ENCODE data around the gene TFPI.

Gene TFPI

DNA sequence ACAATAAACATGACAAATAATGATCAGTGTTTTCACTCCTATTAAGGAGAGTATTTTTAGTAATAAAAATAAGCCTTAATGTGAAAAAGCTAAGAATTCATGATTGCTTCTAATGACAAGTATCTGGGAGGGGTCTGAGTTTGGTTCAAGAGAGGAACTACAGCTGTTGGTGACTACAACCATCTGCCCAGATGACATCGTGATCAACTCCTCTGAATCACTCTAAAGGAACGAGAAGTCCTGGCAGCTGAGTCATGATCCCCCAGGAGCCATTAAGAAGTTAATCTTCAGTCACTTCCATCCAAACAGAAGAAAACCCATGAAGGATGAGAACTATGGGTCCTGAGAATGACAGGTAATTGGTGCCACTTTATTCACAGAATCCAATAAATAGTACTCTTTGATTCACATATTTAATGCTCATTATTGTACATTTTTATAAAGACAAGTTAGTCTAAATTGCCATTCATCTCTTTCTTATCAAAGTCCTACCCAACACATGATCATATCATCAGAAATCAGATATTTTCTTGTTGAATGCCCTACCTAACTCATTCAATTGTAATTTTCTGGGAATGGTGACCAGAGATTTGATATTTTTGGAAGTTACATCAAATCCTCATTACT, 6.8 kb downstream of the TFPI start:
- TF ChIP-seq LEF1 (IDR thresholded peaks at IDR 0.05; ENCODE audit: borderline replicate concordance) = no peak
- CTCF ChIA-PET = interaction anchor here (1.5 kb wide), 1 partner anchor 47 kb away, joined by 3 read pairs; no protein-coding TSS in a partner anchor
- no peak for DNase-seq (ENCODE audit: extremely low spot score)
- POLR2A ChIA-PET = interaction anchor here (0.8 kb wide), 1 partner anchor 48 kb away, joined by 3 read pairs; no protein-coding TSS in a partner anchor

DNA sequence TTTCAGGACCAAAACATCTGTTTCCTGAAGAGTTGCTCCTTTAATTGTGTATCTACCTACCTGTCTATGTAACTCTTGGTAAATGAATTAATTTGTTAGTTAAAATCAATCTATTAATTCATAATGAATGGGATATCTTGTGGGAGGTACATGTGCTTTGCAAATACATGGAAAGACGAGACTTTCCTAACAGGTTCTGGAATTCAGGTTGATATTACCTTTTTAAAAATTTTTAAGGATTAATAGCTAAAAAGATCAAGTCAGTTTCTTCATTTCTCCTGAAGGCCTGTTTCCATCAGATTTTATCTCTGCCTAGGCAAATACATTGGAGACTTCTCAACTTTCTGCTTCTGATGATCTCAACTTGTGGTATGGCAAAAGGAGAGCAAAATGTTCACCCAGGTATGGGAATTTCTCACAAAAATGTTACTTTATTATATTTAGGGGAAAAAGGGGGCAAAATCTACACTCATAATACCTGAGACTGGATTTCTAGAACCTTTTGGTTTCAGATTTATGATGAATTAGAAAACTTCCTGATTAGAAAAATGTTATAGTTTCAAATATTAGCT, 7.4 kb downstream of the TFPI start:
- ChIA-PET POLR2A (interaction anchor here (0.8 kb wide), 1 partner anchor 47 kb away, joined by 3 read pairs; no protein-coding TSS in a partner anchor), CTCF (interaction anchor here (1.5 kb wide), 1 partner anchor 47 kb away, joined by 3 read pairs; no protein-coding TSS in a partner anchor)
- DNase-seq (ENCODE audit: extremely low spot score) = no peak
- TF ChIP-seq ELF4 (IDR thresholded peaks at IDR 0.05) (no peak), LEF1 (IDR thresholded peaks at IDR 0.05; ENCODE audit: borderline replicate concordance) (no peak), ZNF384 (IDR thresholded peaks at IDR 0.05) (no peak), TARDBP (IDR thresholded peaks at IDR 0.05) (no peak), ARNT (IDR thresholded peaks at IDR 0.05) (no peak), BHLHE40 (IDR thresholded peaks at IDR 0.05; ENCODE audit: borderline replicate concordance) (no peak), FOXK2 (IDR thresholded peaks at IDR 0.05) (no peak), NFRKB (IDR thresholded peaks at IDR 0.05) (no peak), SUZ12 (IDR thresholded peaks at IDR 0.05) (no peak), L3MBTL2 (conservative IDR thresholded peaks at IDR 0.05) (no peak), CTBP1 (IDR thresholded peaks at IDR 0.05; ENCODE audit: borderline replicate concordance) (no peak), FOXM1 (IDR thresholded peaks at IDR 0.05; ENCODE audit: borderline replicate concordance) (no peak)
- TF ChIP-seq, protein P1, sequence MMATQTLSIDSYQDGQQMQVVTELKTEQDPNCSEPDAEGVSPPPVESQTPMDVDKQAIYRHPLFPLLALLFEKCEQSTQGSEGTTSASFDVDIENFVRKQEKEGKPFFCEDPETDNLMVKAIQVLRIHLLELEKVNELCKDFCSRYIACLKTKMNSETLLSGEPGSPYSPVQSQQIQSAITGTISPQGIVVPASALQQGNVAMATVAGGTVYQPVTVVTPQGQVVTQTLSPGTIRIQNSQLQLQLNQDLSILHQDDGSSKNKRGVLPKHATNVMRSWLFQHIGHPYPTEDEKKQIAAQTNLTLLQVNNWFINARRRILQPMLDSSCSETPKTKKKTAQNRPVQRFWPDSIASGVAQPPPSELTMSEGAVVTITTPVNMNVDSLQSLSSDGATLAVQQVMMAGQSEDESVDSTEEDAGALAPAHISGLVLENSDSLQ (IDR thresholded peaks at IDR 0.05) = no peak

DNA sequence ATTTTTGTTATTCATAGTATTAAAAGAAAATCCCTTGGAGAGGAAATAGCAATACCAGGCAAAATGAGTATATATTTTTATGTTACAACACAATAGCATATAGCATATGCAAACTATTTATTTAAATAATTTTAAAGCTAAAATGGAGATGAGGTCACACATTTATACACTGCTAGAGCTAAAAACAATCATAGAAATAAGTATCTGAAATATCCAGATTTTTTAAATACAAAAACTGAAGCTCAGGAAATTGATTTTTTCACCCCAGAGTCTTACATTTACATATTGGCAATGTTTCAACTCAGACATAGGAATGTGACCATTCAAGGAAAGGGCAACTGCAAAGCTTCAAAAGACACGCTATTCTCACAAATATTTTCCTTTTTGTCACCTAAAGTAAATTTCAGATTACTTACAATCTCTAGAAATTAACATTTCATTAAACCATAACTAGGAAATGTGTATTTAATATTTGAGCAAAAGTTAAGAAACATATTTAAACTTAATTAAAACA, 8.9 kb downstream of the TFPI start:
- no peak for TF ChIP-seq CTBP1 (IDR thresholded peaks at IDR 0.05; ENCODE audit: borderline replicate concordance)
- no peak for TF ChIP-seq HDGF (IDR thresholded peaks at IDR 0.05; ENCODE audit: borderline replicate concordance)
- no peak for TF ChIP-seq L3MBTL2 (conservative IDR thresholded peaks at IDR 0.05)
- TF ChIP-seq ZNF384 (IDR thresholded peaks at IDR 0.05) = no peak
- no peak for TF ChIP-seq LEF1 (IDR thresholded peaks at IDR 0.05; ENCODE audit: borderline replicate concordance)
- no peak for TF ChIP-seq SP1 (IDR thresholded peaks at IDR 0.05)
- TF ChIP-seq BHLHE40 (IDR thresholded peaks at IDR 0.05; ENCODE audit: borderline replicate concordance) = no peak
- no peak for TF ChIP-seq TARDBP (IDR thresholded peaks at IDR 0.05)
- TF ChIP-seq NFRKB (IDR thresholded peaks at IDR 0.05) = no peak
- no peak for TF ChIP-seq FOXA1 (IDR thresholded peaks at IDR 0.05)
- no peak for TF ChIP-seq SUZ12 (IDR thresholded peaks at IDR 0.05)
- no peak for TF ChIP-seq FOXM1 (IDR thresholded peaks at IDR 0.05; ENCODE audit: borderline replicate concordance)
- no peak for TF ChIP-seq ELF4 (IDR thresholded peaks at IDR 0.05)
- DNase-seq (ENCODE audit: extremely low spot score) = no peak
- POLR2A ChIA-PET = no interaction called here
- CTCF ChIA-PET = interaction anchor here (0.6 to 0.8 kb wide), 2 partner anchors 10 to 45 kb away, joined by 3 to 4 read pairs; no protein-coding TSS in a partner anchor

- TF ChIP-seq ZNF384 (IDR thresholded peaks at IDR 0.05) (peak; percentile 69), FOXA1 (IDR thresholded peaks at IDR 0.05) (no peak)
- ChIA-PET POLR2A (no interaction called here), CTCF (interaction anchor here (0.6 to 1.6 kb wide), 4 partner anchors 45 to 1064 kb away, joined by 4 to 6 read pairs (median 5); no protein-coding TSS in a partner anchor)
- DNase-seq (ENCODE audit: extremely low spot score) = no peak
Measured at GRCh38 chr2:187544371-187545080, 9.7 kb downstream of the TFPI start.

GRCh38 chr2:187543488-187543887, 10.7 kb downstream of the TFPI start:
- ChIA-PET CTCF (interaction anchor here (1.6 kb wide), 1 partner anchor 44 kb away, joined by 6 read pairs; no protein-coding TSS in a partner anchor), POLR2A (interaction anchor here (0.5 kb wide), 1 partner anchor 17 kb away, joined by 3 read pairs; no protein-coding TSS in a partner anchor)
- TF ChIP-seq, protein P1 (IDR thresholded peaks at IDR 0.05) = peak; percentile 83
- no peak for TF ChIP-seq FOXK2 (IDR thresholded peaks at IDR 0.05)
- peak; percentile 17 for DNase-seq (ENCODE audit: extremely low spot score)

- ChIA-PET POLR2A (no interaction called here), CTCF (no interaction called here)
- DNase-seq (ENCODE audit: extremely low spot score) = no peak
- TF ChIP-seq FOXK2 (IDR thresholded peaks at IDR 0.05) = no peak
- TF ChIP-seq, protein P1 (IDR thresholded peaks at IDR 0.05) = no peak
- no peak for TF ChIP-seq ZNF384 (IDR thresholded peaks at IDR 0.05)
- TF ChIP-seq SP1 (IDR thresholded peaks at IDR 0.05) = no peak
- TF ChIP-seq FOXM1 (IDR thresholded peaks at IDR 0.05; ENCODE audit: borderline replicate concordance) = no peak
- no peak for TF ChIP-seq NFRKB (IDR thresholded peaks at IDR 0.05)
- TF ChIP-seq ARNT (IDR thresholded peaks at IDR 0.05) = no peak
- TF ChIP-seq ELF4 (IDR thresholded peaks at IDR 0.05) = no peak
- no peak for TF ChIP-seq CTBP1 (IDR thresholded peaks at IDR 0.05; ENCODE audit: borderline replicate concordance)
- TF ChIP-seq HDGF (IDR thresholded peaks at IDR 0.05; ENCODE audit: borderline replicate concordance) = no peak
- TF ChIP-seq FOXA1 (IDR thresholded peaks at IDR 0.05) = no peak
- no peak for TF ChIP-seq BHLHE40 (IDR thresholded peaks at IDR 0.05; ENCODE audit: borderline replicate concordance)
Measured at GRCh38 chr2:187542123-187542522, 12.1 kb downstream of the TFPI start.

All from HEK293T (cell line).